SK-N-SH (cell line): ENCODE results near the gene OMP. TPM values are rescaled to one million over a fixed set of nuclear protein-coding genes. Genes with fewer than 3 reads are reported as not detected.

ENCODE experiments used
- CTCF ChIA-PET: fragments of 300-600, 350-600 bp; formaldehyde crosslinking; extraction: SDS; loops from one replicate; lab custom pipeline; 2021; lab: Yijun Ruan, JAX
- POLR2A ChIA-PET: fragments of 350-600 bp; sonication (Branson Sonifier 250); formaldehyde crosslinking; extraction: SDS; loops from one replicate; lab custom pipeline; 2020; ENCODE audit warnings: antibody characterized with exemption, inconsistent platforms; lab: Yijun Ruan, JAX
- DNase-seq: peaks from one replicate; pipeline ENCODE4 v3.0.0; 2012
- H2AFZ ChIP-seq: fragments of 200-600 bp; sonication (generic); 2 replicates; pipeline ENCODE4 v1.8.1; 2016; ENCODE audit warnings: antibody characterized with exemption, mild to moderate bottlenecking, low read depth
- H3F3A ChIP-seq: fragments of 200-600 bp; sonication (generic); replicated peaks from 2 replicates; pipeline ENCODE3; 2016; ENCODE audit warnings: antibody characterized with exemption, mild to moderate bottlenecking; ENCODE audit not compliant: insufficient read depth
- H3K27ac ChIP-seq, 2 experiments: fragments of 200-500 bp in 1 of 2; fragments of 200-600 bp in 1 of 2; sonication (Bioruptor generic) in 1 of 2; sonication (generic), shearing (Covaris generic) in 1 of 2; 2 replicates each; pipeline versions ENCODE4 v1.5.1 to v1.6.1; 2014 to 2016; ENCODE audit warnings: low read depth in 2 of 2, inconsistent platforms in 1 of 2, low read length in 1 of 2, mild to moderate bottlenecking in 1 of 2, mixed read lengths in 1 of 2
- H3K27me3 ChIP-seq: fragments of 200-600 bp; sonication (generic), shearing (Covaris generic); 2 replicates; pipeline ENCODE4 v1.6.1; 2016; ENCODE audit warnings: mixed run types; ENCODE audit not compliant: insufficient read depth
- H3K36me3 ChIP-seq, 2 experiments: fragments of 200-500 bp in 1 of 2; fragments of 200-600 bp in 1 of 2; sonication (Bioruptor generic) in 1 of 2; sonication (generic) in 1 of 2; replicated peaks in 1 of 2; 2 replicates each; pipeline versions ENCODE3 to v1.5.1; 2014 to 2016; ENCODE audit warnings: low read length in 1 of 2, mild to moderate bottlenecking in 1 of 2; ENCODE audit not compliant: insufficient read depth in 2 of 2, control insufficient read depth in 1 of 2
- H3K4me1 ChIP-seq, 2 experiments: fragments of 200-500 bp in 1 of 2; fragments of 200-600 bp in 1 of 2; sonication (Bioruptor generic) in 1 of 2; sonication (generic), shearing (Covaris generic) in 1 of 2; 2 replicates each; pipeline versions ENCODE4 v1.5.1 to v1.6.1; 2014 to 2016; ENCODE audit warnings: low read depth in 1 of 2, low read length in 1 of 2, mixed run types in 1 of 2; ENCODE audit not compliant: insufficient read depth in 2 of 2, control insufficient read depth in 1 of 2
- H3K4me2 ChIP-seq: fragments of 200-600 bp; sonication (generic), shearing (Covaris generic); 2 replicates; pipeline ENCODE4 v1.6.1; 2017; ENCODE audit warnings: mixed run types
- H3K4me3 ChIP-seq, 2 experiments: fragments of 200-500 bp in 1 of 2; fragments of 200-600 bp in 1 of 2; sonication (Bioruptor generic) in 1 of 2; sonication (generic), shearing (Covaris generic) in 1 of 2; 2 replicates each; pipeline versions ENCODE4 v1.5.1 to v1.8.1; 2014 to 2016; ENCODE audit warnings: low read depth in 2 of 2, inconsistent platforms in 1 of 2, low read length in 1 of 2, mild to moderate bottlenecking in 1 of 2, mixed read lengths in 1 of 2, moderate library complexity in 1 of 2
- H3K79me2 ChIP-seq: fragments of 200-600 bp; sonication (generic); 2 replicates; pipeline ENCODE4 v1.8.1; 2017; ENCODE audit warnings: mild to moderate bottlenecking; ENCODE audit not compliant: insufficient read depth
- H3K9ac ChIP-seq: fragments of 200-600 bp; sonication (generic); 2 replicates; pipeline ENCODE4 v1.6.1; 2017; ENCODE audit warnings: mixed run types
- H3K9me2 ChIP-seq: fragments of 200-600 bp; sonication (generic); 2 replicates; pipeline ENCODE4 v1.6.1; 2017; ENCODE audit warnings: mixed run types
- H3K9me3 ChIP-seq: fragments of 200-600 bp; sonication (generic); 2 replicates; pipeline ENCODE4 v1.6.1; 2017; ENCODE audit warnings: mixed run types, mild to moderate bottlenecking, moderate library complexity
- H4K20me1 ChIP-seq: fragments of 200-600 bp; sonication (generic); 2 replicates; pipeline ENCODE4 v1.6.1; 2017; ENCODE audit warnings: mild to moderate bottlenecking, mixed run types; ENCODE audit not compliant: insufficient read depth
- ELF1 ChIP-seq: IDR thresholded peaks from 2 replicates; pipeline ENCODE4 v1.4.0; 2012
- EP300 ChIP-seq, 2 experiments: IDR thresholded peaks; 2 replicates each; pipeline versions ENCODE4 v1.4.0 to v1.6.1; 2012; ENCODE audit warnings: borderline replicate concordance in 1 of 2, low read depth in 1 of 2, low read length in 1 of 2
- EZH2phosphoT487 ChIP-seq: fragments of 200-600 bp; sonication (generic); IDR thresholded peaks from 2 replicates; pipeline ENCODE4 v1.6.1; 2017; ENCODE audit warnings: low read depth, mixed run types, mild to moderate bottlenecking, antibody characterized with exemption, moderate library complexity, borderline replicate concordance
- FOSL2 ChIP-seq: IDR thresholded peaks from 2 replicates; pipeline ENCODE4 v1.4.0; 2012; ENCODE audit warnings: low read depth, mild to moderate bottlenecking, moderate library complexity, borderline replicate concordance
- FOXJ3 ChIP-seq: sonication (generic); formaldehyde crosslinking; IDR thresholded peaks from 2 replicates; pipeline ENCODE4 v1.5.1; 2020; ENCODE audit warnings: mild to moderate bottlenecking, missing genetic modification reagents
- GABPA ChIP-seq: IDR thresholded peaks from 2 replicates; pipeline ENCODE4 v1.4.0; 2012; ENCODE audit warnings: low read depth, mild to moderate bottlenecking
- IRF3 ChIP-seq: fragments of 150-350 bp; IDR thresholded peaks from 2 replicates; pipeline ENCODE4 v1.6.1; 2016; ENCODE audit warnings: mild to moderate bottlenecking, low read depth, low read length
- JUND ChIP-seq: IDR thresholded peaks from 2 replicates; pipeline ENCODE4 v1.4.0; 2012
- NFIC ChIP-seq: IDR thresholded peaks from 2 replicates; pipeline ENCODE4 v1.4.0; 2012; ENCODE audit warnings: borderline replicate concordance
- NRF1 ChIP-seq: IDR thresholded peaks from 2 replicates; pipeline ENCODE4 v1.6.1; 2012; ENCODE audit warnings: low read depth, mild to moderate bottlenecking, low read length
- PBX3 ChIP-seq: IDR thresholded peaks from 2 replicates; pipeline ENCODE4; 2012
- POLR2AphosphoS5 ChIP-seq: IDR thresholded peaks from 2 replicates; pipeline ENCODE4 v1.6.1; 2012; ENCODE audit warnings: low read depth, low read length
- RAD21 ChIP-seq: IDR thresholded peaks from 2 replicates; pipeline ENCODE4 v1.6.1; 2012; ENCODE audit warnings: mild to moderate bottlenecking, low read length
- REST ChIP-seq: IDR thresholded peaks from 2 replicates; pipeline ENCODE4 v1.6.1; 2012; ENCODE audit warnings: mild to moderate bottlenecking, low read depth, low read length, moderate library complexity
- RFX5 ChIP-seq: IDR thresholded peaks from 2 replicates; pipeline ENCODE4 v1.6.1; 2012; ENCODE audit warnings: mild to moderate bottlenecking, improper control_type of control experiment, low read length
- RXRA ChIP-seq: IDR thresholded peaks from 2 replicates; pipeline ENCODE4 v1.4.0; 2012; ENCODE audit warnings: low read depth, mild to moderate bottlenecking, borderline replicate concordance
- SIN3A ChIP-seq: IDR thresholded peaks from 2 replicates; pipeline ENCODE4 v1.6.1; 2012; ENCODE audit warnings: low read depth, mild to moderate bottlenecking, low read length, moderate library complexity, borderline replicate concordance
- SMC3 ChIP-seq: IDR thresholded peaks from 2 replicates; pipeline ENCODE4 v1.6.1; 2012; ENCODE audit warnings: low read depth, low read length, improper control_type of control experiment
- USF1 ChIP-seq: IDR thresholded peaks from 2 replicates; pipeline ENCODE4 v1.4.0; 2012; ENCODE audit warnings: low read depth, borderline replicate concordance
- WGBS: methylation state at CpG from one replicate; pipeline ENCODE4 v1.1.6; 2017; ENCODE audit warnings: low lambda C conversion rate; 5-methylcytosine and 5-hydroxymethylcytosine counted together
- polyA plus RNA-seq, 3 experiments: library from polyadenylated mRNA; depleted of rRNA; stranded (reverse); fragments of >200 nt; gene quantifications; 2 replicates each; pipeline ENCODE4 v1.2.3, GENCODE V29; 2012

OMP gene
- polyA plus RNA-seq, 1 of the 3 experiments (the other 2 are of a cell fraction), result 0.20 TPM

GRCh38 chr11:77141475-77141874 lies 38.8 kb downstream of the OMP start (continued):
- no peak for TF ChIP-seq REST

GRCh38 chr11:77142091-77142975 lies 39.7 kb downstream of the OMP start:
- no peak overlapping the region for H3K4me2 ChIP-seq

More at GRCh38 chr11:77142091-77142975, 39.7 kb downstream of the OMP start:
- 79% methylated on average over 4 of the region's 11 CpGs for WGBS
- H4K20me1 ChIP-seq, result no peaks in the 10 kb centered on the region
- H3K27me3 ChIP-seq, result no peaks in the 10 kb centered on the region
- POLR2A ChIA-PET, result no interaction called here
- H3K9ac ChIP-seq, result no peak overlapping the region
- no peaks in the 10 kb centered on the region for H3F3A ChIP-seq
- CTCF ChIA-PET, result interaction anchor here (0.8 to 4.2 kb wide), 3 partner anchors 15 to 406 kb away, joined by 3 to 30 read pairs (median 16); partner anchors contain the start of gene MYO7A
- H3K9me3 ChIP-seq, result no peaks in the 10 kb centered on the region
- peak; percentile 58 for DNase-seq
- no peaks in the 10 kb centered on the region for H3K79me2 ChIP-seq
- no peak overlapping the region for H3K4me3 ChIP-seq
- no peak for TF ChIP-seq EZH2phosphoT487
- TF ChIP-seq SMC3, result no peak
- no peak for TF ChIP-seq JUND
- no peak for TF ChIP-seq SIN3A
- no peak for TF ChIP-seq RXRA
- no peak for TF ChIP-seq NRF1
- TF ChIP-seq ELF1, result no peak
- no peak for TF ChIP-seq GABPA
- no peak for TF ChIP-seq RAD21
- no peak for TF ChIP-seq POLR2AphosphoS5
- TF ChIP-seq USF1, result no peak
- TF ChIP-seq FOXJ3 (CRISPR knock-in tag), result no peak
- TF ChIP-seq PBX3, result no peak
- TF ChIP-seq NFIC, result no peak
- no peak for TF ChIP-seq FOSL2
- TF ChIP-seq IRF3, result no peak
- no peak for TF ChIP-seq EP300 (IDR thresholded peaks at IDR 0.05; ENCODE audit: borderline replicate concordance in 1 of 2, low read depth in 1 of 2, low read length in 1 of 2)
- TF ChIP-seq RFX5, result no peak
- no peaks in the 10 kb centered on the region for H3K9me2 ChIP-seq
- H3K27ac ChIP-seq, result no peak overlapping the region
- peaks cover 0 to 40% of the 10 kb centered on the region in 2 experiments; a peak in 1 of 4 replicates for H3K4me1 ChIP-seq
- H3K36me3 ChIP-seq, result no peaks in the 10 kb centered on the region
- H2AFZ ChIP-seq, result no peak overlapping the region
